Inferior parietal cortex (tissue), 1 donor: ENCODE data around the gene OR13J1.
"Not testable (repeated sequence)": the region's sequence is repeated elsewhere in the genome, so short reads cannot be mapped to it uniquely, and the experiment has no call there.

ENCODE experiments used
- DNase-seq: peaks from one replicate; pipeline ENCODE4 v3.0.0-alpha.2; 2016; ENCODE audit errors: extremely low spot score

OR13J1 gene

GRCh38 chr9:35870351-35870923, at the start of gene OR13J1:
TSS of gene OR13J1 (minus strand) at chr9:35870401. CDS start at chr9:35870401, 0 bp downstream.
- DNase-seq, result no peak

- no peak for DNase-seq
Measured at GRCh38 chr9:35919212-35920008, 49.2 kb upstream of the OR13J1 start.

GRCh38 chr9:35918780-35919179, 48.6 kb upstream of the OR13J1 start:
- no peak for DNase-seq

GRCh38 chr9:35917261-35917660, 47.1 kb upstream of the OR13J1 start:
- no peak for DNase-seq

- no peak for DNase-seq
Measured at GRCh38 chr9:35915681-35916294, 45.6 kb upstream of the OR13J1 start.

- no peak for DNase-seq
Measured at GRCh38 chr9:35914301-35914807, 44.2 kb upstream of the OR13J1 start.

DNA sequence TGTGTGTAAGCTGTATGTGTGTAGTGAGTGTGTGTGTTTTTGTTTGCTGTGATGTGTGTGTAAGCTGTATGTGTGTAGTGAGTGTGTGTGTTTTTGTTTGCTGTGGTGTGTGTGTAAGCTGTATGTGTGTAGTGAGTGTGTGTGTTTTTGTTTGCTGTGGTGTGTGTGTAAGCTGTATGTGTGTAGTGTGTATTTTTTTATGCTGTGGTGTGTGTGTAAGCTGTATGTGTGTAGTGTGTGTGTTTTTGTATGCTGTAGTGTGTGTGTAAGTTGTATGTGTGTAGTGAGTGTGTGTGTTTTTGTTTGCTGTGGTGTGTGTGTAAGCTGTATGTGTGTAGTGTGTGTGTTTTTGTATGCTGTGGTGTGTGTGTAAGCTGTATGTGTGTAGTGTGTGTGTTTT, 43.2 kb upstream of the OR13J1 start:
- DNase-seq, result not testable (repeated sequence)

- no peak for DNase-seq
Measured at GRCh38 chr9:35912791-35913400, 42.7 kb upstream of the OR13J1 start.

- DNase-seq, result no peak
Measured at GRCh38 chr9:35911690-35912089, 41.5 kb upstream of the OR13J1 start.

GRCh38 chr9:35910613-35911359, 40.6 kb upstream of the OR13J1 start:
- DNase-seq, result no peak

- DNase-seq, result no peak
Measured at GRCh38 chr9:35909687-35910612, 39.7 kb upstream of the OR13J1 start.

DNA sequence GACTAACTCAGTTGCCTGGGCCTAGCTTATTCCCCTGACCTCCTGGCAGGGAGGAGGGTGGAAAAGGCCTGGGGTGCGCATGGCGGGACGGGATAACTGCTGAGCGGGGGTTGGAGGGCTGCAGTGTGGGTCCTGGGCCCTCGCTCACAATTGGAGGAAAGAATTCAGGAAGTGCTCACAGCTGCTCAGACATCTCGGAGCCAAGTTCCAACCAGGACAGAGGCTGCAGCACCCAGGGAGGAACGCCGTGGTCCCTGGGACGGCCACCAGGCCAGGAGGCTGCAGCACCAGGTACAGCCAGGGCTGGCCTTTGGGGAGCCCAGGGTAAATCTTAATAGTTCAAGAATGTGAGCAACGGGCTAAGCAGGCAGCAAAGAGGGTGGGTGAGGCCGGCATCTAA, 39.1 kb upstream of the OR13J1 start, which contains the start of gene SPAAR:
Gene SPAAR, plus strand, starts transcription at position 217 of the 400 bp plus-strand sequence. CDS start 974 bp downstream, outside the sequence.
- DNase-seq, result no peak

DNA sequence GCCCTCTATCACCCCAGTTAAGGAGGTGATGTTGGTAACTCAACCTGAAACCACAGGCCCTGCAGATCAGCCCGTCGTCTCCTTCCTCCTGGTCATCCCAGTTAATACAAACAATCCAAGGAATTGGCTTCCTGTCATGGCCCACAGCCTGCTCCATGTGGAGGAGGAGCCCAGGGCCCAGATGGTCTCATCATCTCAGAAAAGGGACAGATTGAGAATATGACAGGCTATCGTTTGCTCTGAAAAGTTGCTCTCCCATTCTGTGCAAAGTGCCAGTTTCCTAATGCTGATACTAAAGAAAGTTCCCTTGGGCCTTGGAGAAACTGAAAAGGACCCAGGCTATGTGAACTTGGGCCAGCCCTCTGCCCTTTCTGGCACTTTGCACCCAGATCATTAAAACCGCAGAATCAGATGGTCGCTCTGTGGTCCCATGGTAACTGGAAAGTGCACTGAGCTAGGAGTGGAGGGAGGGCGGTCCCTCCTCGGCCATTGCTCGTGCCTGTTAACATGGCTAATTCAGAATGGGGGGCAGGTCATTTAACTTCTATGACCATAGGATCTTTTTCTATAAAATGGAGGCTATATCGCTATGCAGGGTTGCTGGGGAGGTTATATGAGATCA, 38.4 kb upstream of the OR13J1 start:
- no peak for DNase-seq

- DNase-seq, result no peak
Measured at GRCh38 chr9:35907711-35908503, 37.7 kb upstream of the OR13J1 start.

- no peak for DNase-seq
Measured at GRCh38 chr9:35906923-35907699, 36.9 kb upstream of the OR13J1 start.

- DNase-seq, result no peak
Measured at GRCh38 chr9:35905912-35906679, 35.9 kb upstream of the OR13J1 start, which contains the start of gene HRCT1. TSS of gene HRCT1 (plus strand) at chr9:35906202. CDS start at chr9:35906288, 86 bp downstream.

- DNase-seq, result no peak
Measured at GRCh38 chr9:35905051-35905781, 35.0 kb upstream of the OR13J1 start.
